ENCODE data around the gene TCTN2. TPM values are rescaled to one million over a fixed set of nuclear protein-coding genes. Genes with fewer than 3 reads are reported as not detected.

TCTN2 gene
- total RNA-seq, 2 experiments from 2014 or later: 3.8 to 4.1 TPM

- H3K9me3 Mint-ChIP-seq: no peaks in the 10 kb centered on the region
- no peak for ATAC-seq (ENCODE audit: low read depth)
- H3K36me3 Mint-ChIP-seq: peaks cover 41% of the 10 kb centered on the region
- DNase-seq: no peak
- H3K27ac Mint-ChIP-seq: no peak overlapping the region
- peaks cover 8% of the 10 kb centered on the region for H3K4me1 Mint-ChIP-seq
- no peak overlapping the region for H3K4me3 Mint-ChIP-seq
- H3K27me3 Mint-ChIP-seq: no peaks in the 10 kb centered on the region
- POLR2A ChIA-PET: no interaction called here
Observed at GRCh38 chr12:123731596-123731995, 60.7 kb downstream of the TCTN2 start.

- no peak overlapping the region for H3K27ac Mint-ChIP-seq
- H3K36me3 Mint-ChIP-seq: peaks cover 44% of the 10 kb centered on the region
- no peaks in the 10 kb centered on the region for H3K27me3 Mint-ChIP-seq
- peaks cover 10% of the 10 kb centered on the region for H3K4me1 Mint-ChIP-seq
- DNase-seq (no peak), ATAC-seq (ENCODE audit: low read depth) (no peak)
- POLR2A ChIA-PET: no interaction called here
- H3K9me3 Mint-ChIP-seq: no peaks in the 10 kb centered on the region
- no peak overlapping the region for H3K4me3 Mint-ChIP-seq
Observed at GRCh38 chr12:123732251-123732650, 61.3 kb downstream of the TCTN2 start.

- no peak overlapping the region for H3K4me3 Mint-ChIP-seq
- H3K27me3 Mint-ChIP-seq: no peaks in the 10 kb centered on the region
- peaks cover 42% of the 10 kb centered on the region for H3K36me3 Mint-ChIP-seq
- no peak for ATAC-seq (ENCODE audit: low read depth)
- H3K27ac Mint-ChIP-seq: peak overlapping the region; percentile 22
- H3K9me3 Mint-ChIP-seq: no peaks in the 10 kb centered on the region
- POLR2A ChIA-PET: no interaction called here
- no peak for DNase-seq
- H3K4me1 Mint-ChIP-seq: peaks cover 13% of the 10 kb centered on the region
Observed at GRCh38 chr12:123733229-123733628, 62.3 kb downstream of the TCTN2 start.

GRCh38 chr12:123734268-123734667 lies 63.4 kb downstream of the TCTN2 start:
- Mint-ChIP-seq H3K9me3 (no peaks in the 10 kb centered on the region), H3K4me3 (no peak overlapping the region), H3K27ac (no peak overlapping the region), H3K27me3 (no peaks in the 10 kb centered on the region), H3K4me1 (peaks cover 14% of the 10 kb centered on the region), H3K36me3 (peaks cover 41% of the 10 kb centered on the region)
- DNase-seq: no peak
- POLR2A ChIA-PET: no interaction called here
- ATAC-seq (ENCODE audit: low read depth): no peak

- peak; percentile 93 for ATAC-seq (ENCODE audit: low read depth)
- DNase-seq: peak; percentile 43
- peaks cover 24% of the 10 kb centered on the region for H3K4me1 Mint-ChIP-seq
- H3K27me3 Mint-ChIP-seq: no peaks in the 10 kb centered on the region
- POLR2A ChIA-PET: interaction anchor here (0.6 to 1.0 kb wide), 3 partner anchors 18 to 34 kb away, joined by 3 to 4 read pairs (median 4); partner anchors contain the start of gene ATP6V0A2
- peak overlapping the region; percentile 94 for H3K27ac Mint-ChIP-seq
- peaks cover 45% of the 10 kb centered on the region for H3K36me3 Mint-ChIP-seq
- no peaks in the 10 kb centered on the region for H3K9me3 Mint-ChIP-seq
- H3K4me3 Mint-ChIP-seq: peak overlapping the region; percentile 68
Observed at GRCh38 chr12:123741937-123742572, 71.1 kb downstream of the TCTN2 start.

GRCh38 chr12:123743002-123743401 lies 72.1 kb downstream of the TCTN2 start:
- DNase-seq: no peak

GRCh38 chr12:123744836-123745235 lies 73.9 kb downstream of the TCTN2 start:
- H3K4me3 Mint-ChIP-seq: no peak overlapping the region
- DNase-seq (no peak), ATAC-seq (ENCODE audit: low read depth) (no peak)
- H3K27me3 Mint-ChIP-seq: no peaks in the 10 kb centered on the region
- peaks cover 23% of the 10 kb centered on the region for H3K4me1 Mint-ChIP-seq
- H3K36me3 Mint-ChIP-seq: peaks cover 35% of the 10 kb centered on the region
- POLR2A ChIA-PET: interaction anchor here (1.2 kb wide), 1 partner anchor 33 kb away, joined by 3 read pairs; the partner anchor contains the start of gene ATP6V0A2
- H3K27ac Mint-ChIP-seq: no peak overlapping the region
- no peaks in the 10 kb centered on the region for H3K9me3 Mint-ChIP-seq

More at GRCh38 chr12:123743002-123743401, 72.1 kb downstream of the TCTN2 start:
- H3K4me3 Mint-ChIP-seq: peak overlapping the region; percentile 33
- H3K4me1 Mint-ChIP-seq: peaks cover 22% of the 10 kb centered on the region
- peak overlapping the region; percentile 85 for H3K27ac Mint-ChIP-seq
- POLR2A ChIA-PET: no interaction called here
- H3K9me3 Mint-ChIP-seq: no peaks in the 10 kb centered on the region
- peaks cover 41% of the 10 kb centered on the region for H3K36me3 Mint-ChIP-seq
- H3K27me3 Mint-ChIP-seq: no peaks in the 10 kb centered on the region
- ATAC-seq (ENCODE audit: low read depth): no peak

- Mint-ChIP-seq H3K4me1 (peaks cover 18% of the 10 kb centered on the region), H3K9me3 (no peaks in the 10 kb centered on the region), H3K27me3 (no peaks in the 10 kb centered on the region), H3K4me3 (no peak overlapping the region), H3K27ac (no peak overlapping the region), H3K36me3 (peaks cover 21% of the 10 kb centered on the region)
- ATAC-seq (ENCODE audit: low read depth) (no peak), DNase-seq (no peak)
- POLR2A ChIA-PET: no interaction called here
Observed at GRCh38 chr12:123747309-123747708, 76.4 kb downstream of the TCTN2 start.

GRCh38 chr12:123748161-123748560 lies 77.2 kb downstream of the TCTN2 start:
- POLR2A ChIA-PET: no interaction called here
- Mint-ChIP-seq H3K27ac (no peak overlapping the region), H3K9me3 (no peaks in the 10 kb centered on the region), H3K4me1 (peaks cover 12% of the 10 kb centered on the region), H3K27me3 (no peaks in the 10 kb centered on the region), H3K4me3 (no peak overlapping the region), H3K36me3 (peaks cover 18% of the 10 kb centered on the region)
- no peak for ATAC-seq (ENCODE audit: low read depth)
- DNase-seq: no peak

GRCh38 chr12:123748661-123749060 lies 77.7 kb downstream of the TCTN2 start:
- Mint-ChIP-seq H3K27ac (no peak overlapping the region), H3K27me3 (no peaks in the 10 kb centered on the region), H3K36me3 (peaks cover 18% of the 10 kb centered on the region), H3K9me3 (no peaks in the 10 kb centered on the region), H3K4me1 (peaks cover 11% of the 10 kb centered on the region), H3K4me3 (no peak overlapping the region)
- ATAC-seq (ENCODE audit: low read depth) (no peak), DNase-seq (no peak)
- POLR2A ChIA-PET: no interaction called here

GRCh38 chr12:123749355-123749754 lies 78.4 kb downstream of the TCTN2 start:
- POLR2A ChIA-PET: no interaction called here
- ATAC-seq (ENCODE audit: low read depth) (no peak), DNase-seq (no peak)
- Mint-ChIP-seq H3K4me3 (no peak overlapping the region), H3K27ac (no peak overlapping the region), H3K27me3 (no peaks in the 10 kb centered on the region), H3K9me3 (no peaks in the 10 kb centered on the region), H3K36me3 (peaks cover 22% of the 10 kb centered on the region), H3K4me1 (peaks cover 11% of the 10 kb centered on the region)

- H3K27me3 Mint-ChIP-seq: no peaks in the 10 kb centered on the region
- peaks cover 19% of the 10 kb centered on the region for H3K36me3 Mint-ChIP-seq
- POLR2A ChIA-PET: no interaction called here
- no peak for DNase-seq
- H3K4me3 Mint-ChIP-seq: no peak overlapping the region
- no peaks in the 10 kb centered on the region for H3K9me3 Mint-ChIP-seq
- H3K4me1 Mint-ChIP-seq: peaks cover 11% of the 10 kb centered on the region
- ATAC-seq (ENCODE audit: low read depth): no peak
- H3K27ac Mint-ChIP-seq: no peak overlapping the region
Observed at GRCh38 chr12:123750159-123750656, 79.3 kb downstream of the TCTN2 start.

- no peaks in the 10 kb centered on the region for H3K9me3 Mint-ChIP-seq
- no peak overlapping the region for H3K27ac Mint-ChIP-seq
- DNase-seq (no peak), ATAC-seq (ENCODE audit: low read depth) (no peak)
- POLR2A ChIA-PET: no interaction called here
- peaks cover 7% of the 10 kb centered on the region for H3K4me1 Mint-ChIP-seq
- H3K27me3 Mint-ChIP-seq: no peaks in the 10 kb centered on the region
- H3K4me3 Mint-ChIP-seq: no peak overlapping the region
- peaks cover 16% of the 10 kb centered on the region for H3K36me3 Mint-ChIP-seq
Observed at GRCh38 chr12:123752046-123752445, 81.1 kb downstream of the TCTN2 start.

GRCh38 chr12:123754041-123754772 lies 83.3 kb downstream of the TCTN2 start:
- Mint-ChIP-seq H3K27ac (no peak overlapping the region), H3K36me3 (peaks cover 15% of the 10 kb centered on the region), H3K4me3 (no peak overlapping the region), H3K9me3 (no peaks in the 10 kb centered on the region), H3K27me3 (no peaks in the 10 kb centered on the region), H3K4me1 (peaks cover 5% of the 10 kb centered on the region)
- ATAC-seq (ENCODE audit: low read depth) (no peak), DNase-seq (no peak)
- POLR2A ChIA-PET: no interaction called here
